ENCODE measurements around the gene PLCG2. TPM values are rescaled to one million over a fixed set of nuclear protein-coding genes. Genes with fewer than 3 reads are reported as not detected.
A peak's percentile ranks its signal among the peaks of the same experiment; 100 is the strongest.

Gene PLCG2
- total and polyA plus RNA-seq, 8 donors: 5.1 to 48.7 (median 9.4) TPM

DNA sequence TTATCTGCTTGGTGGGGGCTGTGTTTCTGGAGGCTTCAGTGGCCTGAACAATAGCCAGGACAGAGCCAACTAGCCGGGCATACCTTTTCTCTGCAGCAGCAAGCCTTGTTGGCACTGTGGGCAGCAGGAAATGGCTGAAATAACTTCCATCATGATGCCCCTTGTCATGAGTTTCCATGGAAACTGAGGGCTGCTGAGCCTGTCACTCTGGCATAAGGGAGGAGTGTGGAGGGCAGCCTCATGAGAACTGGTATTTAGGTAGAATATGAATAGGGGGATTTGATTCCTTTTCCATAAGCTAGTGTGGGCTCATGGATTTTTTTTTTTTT lies 39.4 kb downstream of the PLCG2 start:
- peak overlapping the region in 1 of 2 donors; percentile 76 for H3K27ac ChIP-seq
- no peaks in the 10 kb centered on the region for H3K36me3 ChIP-seq
- H3K4me1 ChIP-seq: peaks cover 0 to 52% of the 10 kb centered on the region in 2 donors
- no peak for DNase-seq
- H3K4me3 ChIP-seq: no peak overlapping the region
- H3K9me3 ChIP-seq: no peaks in the 10 kb centered on the region
- intact Hi-C loops (cut with DNase I): no loop called here
- ATAC-seq: no peak
- H3K27me3 ChIP-seq: no peaks in the 10 kb centered on the region
- TF ChIP-seq, protein P1, sequence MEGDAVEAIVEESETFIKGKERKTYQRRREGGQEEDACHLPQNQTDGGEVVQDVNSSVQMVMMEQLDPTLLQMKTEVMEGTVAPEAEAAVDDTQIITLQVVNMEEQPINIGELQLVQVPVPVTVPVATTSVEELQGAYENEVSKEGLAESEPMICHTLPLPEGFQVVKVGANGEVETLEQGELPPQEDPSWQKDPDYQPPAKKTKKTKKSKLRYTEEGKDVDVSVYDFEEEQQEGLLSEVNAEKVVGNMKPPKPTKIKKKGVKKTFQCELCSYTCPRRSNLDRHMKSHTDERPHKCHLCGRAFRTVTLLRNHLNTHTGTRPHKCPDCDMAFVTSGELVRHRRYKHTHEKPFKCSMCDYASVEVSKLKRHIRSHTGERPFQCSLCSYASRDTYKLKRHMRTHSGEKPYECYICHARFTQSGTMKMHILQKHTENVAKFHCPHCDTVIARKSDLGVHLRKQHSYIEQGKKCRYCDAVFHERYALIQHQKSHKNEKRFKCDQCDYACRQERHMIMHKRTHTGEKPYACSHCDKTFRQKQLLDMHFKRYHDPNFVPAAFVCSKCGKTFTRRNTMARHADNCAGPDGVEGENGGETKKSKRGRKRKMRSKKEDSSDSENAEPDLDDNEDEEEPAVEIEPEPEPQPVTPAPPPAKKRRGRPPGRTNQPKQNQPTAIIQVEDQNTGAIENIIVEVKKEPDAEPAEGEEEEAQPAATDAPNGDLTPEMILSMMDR (IDR thresholded peaks at IDR 0.05): no peak

DNA sequence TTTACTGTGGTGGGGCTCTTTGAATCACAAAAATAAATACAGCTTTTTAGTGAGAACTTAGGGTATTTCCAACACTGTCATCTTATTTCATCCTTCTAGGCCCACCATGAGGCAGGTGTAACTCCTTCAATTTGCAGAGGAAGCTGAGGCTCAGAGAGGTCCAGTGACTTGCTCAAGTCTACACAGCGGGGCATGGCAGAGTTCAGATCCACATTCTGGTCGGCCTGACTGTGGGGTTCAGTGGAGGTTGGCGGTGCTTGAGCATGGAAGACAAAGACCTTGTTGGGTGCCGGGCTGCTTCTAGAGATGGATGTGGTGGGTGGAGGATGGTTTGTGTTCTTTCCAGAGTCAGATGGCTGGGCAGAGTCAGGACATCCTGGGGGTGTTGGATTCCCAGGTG lies 39.8 kb downstream of the PLCG2 start:
- Histone ChIP-seq H3K4me3 (no peak overlapping the region), H3K4me1 (peaks cover 0 to 54% of the 10 kb centered on the region in 2 donors), H3K27ac (no peak overlapping the region), H3K27me3 (no peaks in the 10 kb centered on the region), H3K36me3 (no peaks in the 10 kb centered on the region), H3K9me3 (no peaks in the 10 kb centered on the region)
- ATAC-seq: no peak
- intact Hi-C loops (cut with DNase I): no loop called here
- TF ChIP-seq, protein P1 (IDR thresholded peaks at IDR 0.05): no peak
- DNase-seq: no peak

DNA sequence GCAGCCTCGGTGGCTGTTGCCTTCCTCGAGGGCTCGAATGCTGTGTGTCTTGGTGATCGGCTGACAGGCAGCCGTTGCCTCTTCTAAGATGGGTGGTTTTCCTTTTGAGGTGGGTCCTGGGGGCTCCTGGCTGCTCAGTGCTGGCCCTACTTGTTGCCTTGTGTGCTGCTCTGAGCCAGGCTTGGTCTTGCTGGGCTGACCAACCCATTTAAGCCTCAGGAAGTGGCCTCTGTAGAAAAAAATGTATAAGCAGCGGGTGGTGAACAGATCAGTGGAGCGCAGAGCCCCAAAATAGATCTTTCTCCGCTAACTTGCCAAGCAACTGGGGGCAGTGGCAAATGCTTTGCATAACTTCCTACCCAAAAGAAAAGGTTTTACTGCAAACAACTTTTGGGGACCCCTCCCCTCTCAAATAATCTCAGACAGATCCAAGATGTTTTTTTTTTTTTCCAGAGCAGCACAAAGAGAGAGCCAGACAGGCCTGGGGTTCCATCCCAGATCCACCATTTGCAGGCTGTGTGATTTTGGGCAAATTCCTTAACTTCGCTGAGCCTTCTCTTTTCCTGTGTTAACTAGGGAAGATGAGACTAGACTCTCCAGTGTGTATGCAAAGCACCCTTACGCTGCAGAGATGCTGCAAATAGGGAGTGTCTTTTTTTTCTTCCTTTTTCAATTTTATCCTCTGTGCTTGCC lies 42.5 kb downstream of the PLCG2 start:
- Histone ChIP-seq H3K36me3 (no peaks in the 10 kb centered on the region), H3K27me3 (no peaks in the 10 kb centered on the region), H3K4me3 (no peak overlapping the region), H3K9me3 (no peaks in the 10 kb centered on the region), H3K27ac (peak overlapping the region in 1 of 2 donors; percentile 14), H3K4me1 (peaks cover 0 to 49% of the 10 kb centered on the region in 2 donors)
- intact Hi-C loops (cut with DNase I): no loop called here
- ATAC-seq: no peak
- no peak for DNase-seq
- TF ChIP-seq, protein P1 (IDR thresholded peaks at IDR 0.05): no peak

DNA sequence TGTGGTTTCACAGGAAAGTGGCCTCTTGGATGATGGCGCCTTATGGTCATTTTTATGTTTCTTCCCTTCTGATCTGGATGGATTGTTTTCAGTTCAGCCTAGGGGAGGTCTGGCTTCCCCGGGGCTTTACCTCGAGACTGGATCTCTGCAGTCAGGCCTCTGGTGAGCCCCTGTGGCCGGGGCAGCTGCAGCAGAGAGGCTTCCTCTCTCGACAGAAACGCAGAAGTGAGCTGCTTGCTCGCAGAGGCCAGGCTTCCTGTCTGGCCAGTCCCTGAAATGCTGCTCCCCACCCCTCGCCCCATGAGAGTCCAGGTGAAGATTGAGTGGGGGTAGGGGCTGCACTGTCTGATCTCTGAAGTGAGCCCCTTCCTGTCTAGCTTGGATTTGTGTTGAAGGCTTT lies 44.0 kb downstream of the PLCG2 start:
- peaks cover 0 to 44% of the 10 kb centered on the region in 2 donors for H3K4me1 ChIP-seq
- no peak overlapping the region for H3K4me3 ChIP-seq
- intact Hi-C loops (cut with DNase I): no loop called here
- TF ChIP-seq, protein P1 (IDR thresholded peaks at IDR 0.05): no peak
- no peaks in the 10 kb centered on the region for H3K36me3 ChIP-seq
- ATAC-seq (peak; percentile 68), DNase-seq (peak in 3 of 4 donors; percentile 15 to 89 (median 68))
- H3K9me3 ChIP-seq: no peaks in the 10 kb centered on the region
- H3K27me3 ChIP-seq: no peaks in the 10 kb centered on the region
- H3K27ac ChIP-seq: peak overlapping the region; percentile 19 to 81

DNA sequence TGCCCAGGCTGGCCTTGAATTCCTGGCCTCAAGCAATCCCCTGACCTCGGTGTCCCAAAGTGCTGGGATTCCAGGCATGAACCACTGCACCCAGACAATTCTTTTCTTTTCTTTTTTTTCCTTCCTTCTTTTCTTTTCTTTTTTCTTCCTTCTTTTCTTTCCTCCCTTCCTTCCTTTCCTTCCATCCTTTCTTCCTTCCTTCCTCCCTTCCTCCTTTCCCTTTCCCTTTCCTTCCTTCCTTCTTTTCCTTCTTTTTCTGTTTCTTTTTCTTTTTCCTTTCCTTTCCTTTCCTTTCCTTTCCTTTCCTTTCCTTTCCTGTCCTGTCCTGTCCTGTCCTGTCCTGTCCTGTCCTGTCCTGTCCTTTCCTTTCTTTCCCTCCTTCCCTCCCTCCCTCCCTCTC lies 44.6 kb downstream of the PLCG2 start:
- TF ChIP-seq, protein P1 (IDR thresholded peaks at IDR 0.05): no peak
- no peaks in the 10 kb centered on the region for H3K27me3 ChIP-seq
- H3K9me3 ChIP-seq: no peaks in the 10 kb centered on the region
- intact Hi-C loops (cut with DNase I): no loop called here
- H3K4me1 ChIP-seq: peaks cover 0 to 39% of the 10 kb centered on the region in 2 donors
- no peak for ATAC-seq
- H3K36me3 ChIP-seq: no peaks in the 10 kb centered on the region
- H3K27ac ChIP-seq: peak overlapping the region in 1 of 2 donors; percentile 81
- H3K4me3 ChIP-seq: no peak overlapping the region
- DNase-seq: no peak

Measured in left lung (tissue), 10 donors.